Skin epidermis (tissue), 12 donors: Measurements from ENCODE around the gene PLXNA3.

ENCODE experiments used
- H3K27ac ChIP-seq, 21 experiments: fragments of 200-600 bp; sonication (generic) in 11 of 21; one replicate each; pipeline ENCODE4 v1.5.0; 2020; ENCODE audit warnings: mild to moderate bottlenecking in 3 of 21, inconsistent platforms in 2 of 21, moderate library complexity in 2 of 21
- H3K4me3 ChIP-seq, 7 experiments: fragments of 200-600 bp; sonication (generic) in 2 of 7; one replicate each; pipeline ENCODE4 v1.5.0; 2020; ENCODE audit warnings: inconsistent platforms in 2 of 7, mild to moderate bottlenecking in 2 of 7, moderate library complexity in 1 of 7

PLXNA3 gene

DNA sequence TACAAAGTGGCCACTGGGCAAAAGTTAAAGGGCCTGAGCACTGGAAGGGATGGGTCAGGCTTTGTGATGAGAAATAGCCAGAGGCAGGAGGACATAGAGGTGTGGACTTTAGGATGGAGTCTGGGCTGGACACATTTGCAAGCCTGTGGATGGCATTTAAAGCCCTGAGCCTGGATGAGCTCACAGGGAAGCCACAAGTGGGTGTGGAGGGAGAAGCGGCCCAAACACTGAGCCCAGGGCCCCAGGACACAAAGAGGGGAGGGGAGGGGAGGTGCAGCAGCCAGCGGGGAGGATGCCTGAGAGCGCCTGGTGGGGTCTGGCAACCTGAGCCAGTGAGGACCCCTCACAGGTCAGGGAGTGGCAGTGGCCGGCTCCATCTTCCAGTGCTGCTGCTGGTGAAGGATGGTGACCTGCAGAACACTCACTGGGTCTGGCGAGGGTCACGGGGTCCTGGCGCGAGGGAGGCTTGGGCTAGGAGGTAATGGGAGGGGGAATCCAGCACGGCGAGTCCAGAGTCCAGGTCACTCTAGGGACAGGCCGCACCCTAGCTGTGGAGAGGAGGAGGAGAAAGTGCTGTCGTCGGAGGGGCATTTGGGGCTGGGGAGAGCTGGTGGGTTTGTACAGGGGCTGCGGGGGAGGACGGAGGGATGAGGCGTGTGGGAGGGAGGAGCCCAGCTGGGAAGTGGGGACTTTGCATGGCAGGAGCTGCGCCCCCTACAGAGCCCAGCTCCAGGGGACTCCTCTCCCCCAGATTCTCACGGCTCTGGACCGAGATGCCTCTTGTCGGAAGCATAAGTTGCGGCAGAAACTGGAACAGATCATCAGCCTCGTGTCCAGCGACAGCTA lies 14.0 kb downstream of the PLXNA3 start:
- H3K4me3 ChIP-seq: no peak overlapping the region
- H3K27ac ChIP-seq: no peak overlapping the region

DNA sequence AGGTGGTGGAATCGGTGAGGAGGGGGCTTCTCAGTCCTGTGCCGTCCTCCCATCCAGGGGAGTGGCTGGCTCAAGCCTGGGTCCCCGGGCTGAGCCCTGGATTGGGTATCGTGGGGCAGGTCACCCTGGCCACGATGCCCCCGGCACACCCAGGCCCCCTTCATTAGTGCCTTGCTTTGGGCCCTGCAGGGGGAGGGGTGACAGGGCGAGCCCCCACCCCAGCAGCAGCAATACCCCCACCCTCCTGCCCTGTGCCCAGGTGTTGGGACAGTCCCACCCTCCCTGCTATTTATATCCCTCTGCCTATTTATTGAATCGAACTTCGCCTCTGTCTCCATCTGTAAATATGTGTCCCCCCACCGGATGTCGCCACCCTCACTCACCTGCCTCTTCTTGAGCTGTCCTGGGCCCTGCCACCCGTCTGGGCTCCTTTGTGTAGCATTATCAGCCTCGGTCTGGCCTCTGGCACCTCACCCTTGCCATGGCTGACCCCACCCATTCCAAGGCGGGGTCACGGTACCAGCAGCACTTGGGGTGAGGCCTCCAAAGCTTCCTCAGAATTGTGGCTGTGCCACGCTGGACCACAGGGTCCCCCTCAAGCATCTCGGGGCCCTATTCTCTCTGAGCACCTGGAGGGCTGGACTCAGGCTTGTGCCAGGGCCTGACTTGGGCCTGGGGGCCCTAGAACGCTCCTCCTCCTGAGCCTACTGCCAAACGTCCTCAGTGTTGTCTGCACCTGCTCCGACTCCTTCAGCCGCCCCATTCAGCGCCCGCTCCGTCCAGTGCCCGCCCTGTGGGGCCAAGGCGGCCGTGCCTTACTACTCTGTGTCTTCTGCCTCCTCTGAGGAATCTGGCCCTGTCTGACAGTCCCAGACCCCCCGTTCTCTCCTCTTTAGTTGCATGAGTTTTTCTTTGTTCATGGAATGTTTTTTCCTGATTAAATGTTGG lies 14.9 kb downstream of the PLXNA3 start:
- no peak overlapping the region for H3K4me3 ChIP-seq
- H3K27ac ChIP-seq: no peak overlapping the region

DNA sequence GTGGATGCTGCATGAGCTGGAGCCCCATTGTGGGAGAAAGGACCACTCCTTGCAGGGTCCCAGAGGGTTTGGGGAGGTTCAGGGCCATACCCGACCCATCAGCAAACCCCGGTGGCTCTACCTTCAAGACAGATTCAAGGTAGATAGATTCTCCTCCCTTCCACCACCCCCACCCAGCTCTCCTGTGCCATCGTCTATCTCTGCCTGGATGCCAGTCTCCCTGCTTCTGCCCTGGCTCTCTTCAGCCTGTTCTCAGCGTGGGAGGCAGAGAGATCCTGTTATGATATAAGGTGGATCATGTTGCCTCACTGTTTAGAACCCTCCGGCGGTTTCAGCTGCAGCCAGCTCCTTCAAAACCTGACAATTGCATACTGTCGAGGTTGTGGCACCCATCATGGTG lies 15.6 kb downstream of the PLXNA3 start:
- H3K27ac ChIP-seq: no peak overlapping the region
- no peak overlapping the region for H3K4me3 ChIP-seq

DNA sequence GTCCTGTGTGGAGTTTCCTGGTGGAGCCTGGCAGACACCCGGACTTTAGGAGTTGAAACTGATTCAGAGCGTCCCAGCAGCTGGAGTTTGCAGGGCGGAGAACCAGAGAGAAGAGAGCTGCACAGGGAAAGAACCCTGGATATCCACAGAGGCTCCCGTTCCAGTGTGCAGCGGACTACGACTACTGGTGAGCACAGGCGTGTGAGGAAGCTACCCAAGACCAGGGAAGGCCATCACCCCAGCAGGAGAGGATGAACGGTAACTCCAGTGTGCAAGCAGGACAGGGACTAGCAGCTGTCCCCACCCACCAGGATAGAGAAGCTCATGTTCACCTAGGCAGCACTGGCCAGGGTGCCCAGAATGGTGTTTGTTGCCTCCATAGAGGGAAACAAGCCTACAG lies 18.7 kb downstream of the PLXNA3 start:
- H3K27ac ChIP-seq: no peak overlapping the region
- H3K4me3 ChIP-seq: no peak overlapping the region

DNA sequence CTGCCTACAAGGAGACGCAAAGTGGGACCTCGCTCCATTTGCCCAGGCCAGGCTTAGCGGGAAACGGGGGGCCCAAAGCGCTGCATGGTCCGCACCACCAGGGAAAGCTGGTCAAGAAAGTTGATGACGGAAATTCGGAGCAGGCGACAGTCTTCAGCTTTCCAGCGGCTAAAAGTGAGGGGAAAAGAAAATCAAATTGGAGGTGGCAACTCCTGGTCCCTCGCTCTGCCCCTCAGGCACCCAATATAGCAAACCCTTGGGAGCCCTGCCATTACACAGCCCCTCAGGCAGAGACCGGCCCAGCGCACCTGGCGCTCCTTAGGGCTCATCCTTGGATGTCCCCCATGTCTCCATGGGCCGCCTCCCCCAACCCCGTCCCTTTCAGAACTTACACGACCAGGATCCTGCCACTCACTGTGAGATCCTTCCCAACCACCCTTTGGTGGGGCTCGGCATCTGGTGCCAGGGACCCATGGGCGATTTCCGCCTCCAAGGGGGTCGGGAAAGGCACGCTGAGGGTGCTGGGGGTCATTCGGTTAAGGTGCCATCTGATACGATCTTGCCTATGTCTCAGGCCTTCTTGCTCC lies 19.9 kb downstream of the PLXNA3 start:
- peak overlapping the region; percentile 23 to 57 (median 52) for H3K4me3 ChIP-seq
- peak overlapping the region in 18 of 21 experiments; percentile 6 to 88 (median 72) for H3K27ac ChIP-seq

DNA sequence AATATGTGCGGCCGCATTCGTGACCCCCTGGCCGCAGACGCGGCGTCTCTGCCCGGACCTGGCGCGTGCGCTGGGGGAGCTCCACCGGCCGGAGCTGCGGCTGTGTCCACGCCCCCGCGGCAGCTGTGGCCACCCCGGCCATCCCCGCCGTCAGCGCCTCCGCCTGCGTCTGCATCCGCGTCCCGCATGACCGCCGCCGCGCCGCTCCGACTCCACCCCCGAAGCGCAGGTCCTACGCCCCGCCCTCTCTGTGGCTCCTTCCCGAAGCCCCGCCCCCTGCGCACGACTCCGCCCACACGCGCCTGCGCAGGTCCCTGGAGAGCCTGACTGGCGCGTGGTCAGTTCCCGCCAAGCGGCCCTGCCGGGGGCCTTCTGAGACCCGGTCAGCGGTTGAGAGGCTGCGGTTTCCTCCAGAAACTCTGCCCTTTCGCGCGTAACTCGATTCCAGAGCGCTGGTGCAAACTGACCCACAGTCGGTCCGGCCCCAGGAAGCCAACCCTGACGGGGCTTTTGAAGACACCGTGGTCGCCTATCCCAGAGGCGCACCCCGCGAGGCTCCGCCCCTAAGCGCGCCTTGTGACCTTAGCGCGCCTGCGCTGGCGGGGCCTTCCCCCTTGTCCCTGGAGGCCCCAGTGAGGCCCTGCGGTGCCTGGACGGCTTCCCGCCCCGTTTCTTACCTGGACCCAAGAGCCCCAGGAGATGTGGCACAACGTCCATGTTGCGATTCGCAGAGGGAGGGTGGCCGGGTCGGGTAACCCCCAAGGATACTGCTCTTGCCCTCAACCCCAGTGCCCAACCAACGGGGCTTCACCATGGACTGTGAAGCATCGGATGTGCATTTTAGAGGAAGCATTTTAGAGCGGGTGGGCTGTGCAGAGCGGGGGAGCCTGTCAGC lies 20.9 kb downstream of the PLXNA3 start, which contains the start of gene LAGE3:
Gene LAGE3 (minus strand): TSS at position 554 of the 895 bp plus-strand sequence. CDS start 366 bp downstream, at position 188.
- Histone ChIP-seq H3K27ac (peak within 1 kb of the TSS in 20 of 21 experiments; percentile 49 to 88 (median 72)), H3K4me3 (peak within 1 kb of the TSS; percentile 23 to 57 (median 52))

DNA sequence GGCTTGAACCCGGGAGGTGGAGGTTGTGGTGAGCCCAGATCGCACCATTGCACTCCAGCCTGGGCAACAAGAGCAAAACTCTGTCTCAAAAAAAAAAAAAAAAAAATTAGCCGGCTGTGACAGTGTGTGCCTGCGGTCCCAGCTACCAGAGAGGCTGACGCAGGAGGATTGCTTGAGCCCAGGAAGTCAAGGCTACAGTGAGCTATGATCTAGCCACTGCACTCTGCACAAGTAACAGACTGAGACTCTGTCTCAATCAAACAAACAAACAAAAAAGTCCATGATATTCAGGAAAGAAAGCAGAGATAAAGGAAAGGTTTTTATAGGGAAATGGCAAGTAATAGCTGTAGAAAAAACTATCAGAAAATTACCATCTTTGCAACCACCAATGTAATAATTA lies 23.1 kb downstream of the PLXNA3 start:
- Histone ChIP-seq H3K4me3 (no peak overlapping the region), H3K27ac (no peak overlapping the region)

DNA sequence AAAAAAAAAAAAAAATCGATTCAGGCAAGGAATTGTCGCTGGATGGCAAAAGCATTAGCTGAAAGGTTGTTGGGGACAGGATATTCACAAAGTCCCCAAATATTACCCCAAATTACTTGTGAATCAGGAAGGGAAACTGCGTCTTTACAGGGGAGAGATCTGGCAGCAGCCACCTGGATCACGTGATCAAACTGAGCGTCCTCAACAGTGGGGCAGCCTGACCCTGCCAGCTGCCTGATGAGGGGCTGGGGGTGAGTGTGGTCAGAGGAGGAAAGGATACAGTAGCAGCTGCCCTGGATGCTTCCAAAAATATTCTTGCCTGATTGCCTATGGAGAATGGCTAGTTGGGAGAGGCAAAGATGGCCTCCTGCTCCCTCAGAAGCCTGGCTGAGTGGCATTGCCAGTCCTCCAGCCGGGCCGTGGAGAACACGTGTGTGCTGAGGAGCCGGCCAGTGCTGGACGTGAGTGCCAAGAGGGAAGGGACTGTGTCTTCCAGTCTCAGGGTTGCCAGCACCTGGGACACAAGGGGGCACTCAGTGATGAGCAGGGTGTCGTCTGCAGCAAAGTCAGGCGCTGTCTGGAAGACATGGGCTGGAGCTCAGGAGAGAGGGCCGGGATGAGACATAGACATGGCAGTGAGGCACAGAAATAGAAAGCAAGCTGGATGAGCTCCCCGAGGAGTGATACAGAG lies 24.0 kb downstream of the PLXNA3 start:
- H3K4me3 ChIP-seq: no peak overlapping the region
- H3K27ac ChIP-seq: no peak overlapping the region

DNA sequence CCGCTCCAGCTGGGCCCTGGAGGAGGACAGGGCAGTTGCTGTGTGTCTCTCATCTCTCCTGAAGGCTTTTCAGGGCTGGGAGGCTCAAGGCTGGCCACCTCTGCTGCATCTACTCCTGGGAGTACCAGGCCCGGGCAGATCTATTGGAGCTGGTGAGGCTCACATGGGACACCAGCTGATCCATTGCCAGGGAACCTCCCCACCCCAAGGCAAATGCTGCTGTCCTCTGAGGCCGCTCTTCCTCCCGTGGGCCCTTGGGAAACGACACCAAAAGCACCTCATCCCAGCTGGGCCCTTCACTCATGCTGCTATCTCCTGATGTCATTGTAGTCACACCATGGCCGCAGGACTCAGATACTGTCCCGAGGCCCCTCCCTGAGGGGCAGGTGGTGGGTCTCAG lies 24.7 kb downstream of the PLXNA3 start:
- no peak overlapping the region for H3K27ac ChIP-seq
- H3K4me3 ChIP-seq: no peak overlapping the region

DNA sequence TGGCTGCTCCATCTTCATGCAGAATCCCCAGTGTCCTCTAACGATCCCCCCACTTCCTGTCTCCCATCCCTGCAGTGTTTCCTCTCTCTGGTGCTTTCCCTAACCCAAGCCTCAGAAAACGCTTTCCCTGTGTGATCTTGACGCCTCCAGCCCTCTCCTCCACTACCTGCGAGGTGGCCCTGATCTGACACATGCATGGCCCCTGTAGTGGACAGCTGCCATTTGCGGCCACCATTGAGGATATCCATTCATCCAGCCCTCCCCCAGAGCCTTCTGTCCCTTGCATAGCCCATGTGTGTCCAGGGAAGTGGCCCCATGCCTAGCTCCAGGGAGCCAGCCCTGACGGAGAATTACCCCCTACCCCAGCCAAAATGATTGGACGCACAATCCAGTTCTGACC lies 25.2 kb downstream of the PLXNA3 start:
- H3K27ac ChIP-seq: no peak overlapping the region

DNA sequence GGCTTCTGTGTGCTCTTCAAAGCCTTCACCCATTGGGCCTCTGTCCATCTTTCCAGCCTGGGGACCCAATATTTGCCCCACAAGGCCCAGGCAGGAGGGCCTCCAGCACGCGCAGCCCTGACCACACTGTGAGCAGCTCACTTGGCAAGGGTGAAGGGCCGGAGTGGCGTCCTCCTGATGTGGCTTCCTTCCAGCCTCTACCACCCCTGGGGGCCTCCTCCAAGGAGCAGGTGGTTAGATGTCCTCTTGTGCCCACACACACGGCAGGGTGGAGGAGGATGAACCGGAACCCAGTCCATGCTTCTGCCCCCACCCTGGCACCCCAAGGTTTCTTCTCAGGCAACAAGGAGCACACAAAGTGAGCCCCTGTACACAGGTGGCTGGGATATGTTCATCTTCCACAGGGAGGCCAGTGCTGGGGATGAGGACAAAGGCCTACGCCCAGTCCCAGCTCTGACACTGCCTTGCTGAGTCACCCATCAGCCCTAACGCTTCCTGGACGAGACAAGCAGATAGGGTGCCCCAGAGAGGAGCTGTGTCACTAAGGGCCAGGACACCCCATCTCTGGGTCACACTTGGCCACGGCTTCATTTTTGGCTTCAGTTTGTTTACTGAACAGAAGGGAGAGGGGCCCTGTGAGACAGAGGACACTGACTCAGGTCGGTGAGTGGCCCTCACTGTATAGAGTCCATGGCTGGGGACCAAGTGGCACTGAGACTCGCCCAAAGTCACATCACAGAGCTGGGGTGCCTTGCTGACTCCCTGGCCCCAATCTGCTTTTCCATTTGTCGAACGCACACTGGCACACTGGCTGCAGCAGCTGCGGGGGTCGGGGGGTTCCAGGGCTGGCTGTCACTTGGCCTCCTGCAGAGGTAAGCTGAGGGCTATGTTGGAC lies 26.4 kb downstream of the PLXNA3 start:
- peak overlapping the region in 1 of 21 experiments; percentile 1 for H3K27ac ChIP-seq
- H3K4me3 ChIP-seq: no peak overlapping the region

More for the DNA sequence above, 25.2 kb downstream of the PLXNA3 start:
- no peak overlapping the region for H3K4me3 ChIP-seq

DNA sequence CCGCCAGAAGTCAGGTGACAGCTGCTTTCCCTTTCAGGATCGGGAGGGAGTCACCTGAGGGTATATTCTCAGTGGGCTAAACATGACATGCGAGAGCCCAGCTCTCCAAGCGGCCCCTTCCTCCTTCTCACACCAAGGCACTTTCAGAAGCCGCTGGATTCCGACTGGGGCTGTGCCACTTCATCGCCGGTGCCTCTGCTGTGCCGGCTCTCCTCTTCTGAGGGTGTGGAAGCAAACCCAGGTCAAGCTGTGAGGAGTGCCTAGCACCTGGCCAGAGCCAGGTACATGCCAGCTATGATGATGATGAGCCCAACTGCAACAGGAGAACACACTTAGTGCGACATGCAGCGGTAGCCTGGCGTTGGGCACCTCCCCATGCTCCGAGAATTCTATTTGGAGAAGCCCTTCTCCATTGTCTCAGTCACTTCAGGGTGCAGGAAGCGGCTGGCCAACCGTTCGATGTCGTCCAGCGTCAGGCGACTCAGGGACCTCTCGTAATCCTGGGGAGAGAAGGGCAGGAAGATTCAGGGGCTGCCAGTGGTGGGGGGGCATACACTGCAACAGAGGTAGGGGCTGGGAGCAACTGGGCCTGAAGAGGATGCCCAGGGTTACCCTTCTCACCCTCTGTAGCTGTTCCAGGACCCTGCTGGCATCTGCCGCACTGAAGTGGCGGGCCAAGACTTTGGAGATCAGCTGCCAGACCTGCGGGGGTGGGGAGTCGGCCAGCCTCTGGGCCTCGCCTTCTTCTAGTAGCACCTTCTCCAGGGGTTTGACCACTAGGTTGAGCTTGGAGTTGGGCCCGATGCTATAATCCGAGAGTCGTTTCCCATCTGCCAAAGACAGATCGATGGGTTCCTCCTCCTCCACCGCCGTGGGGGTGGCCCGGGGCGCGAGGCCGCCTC lies 27.3 kb downstream of the PLXNA3 start:
- Histone ChIP-seq H3K27ac (peak overlapping the region; percentile 22 to 91 (median 81)), H3K4me3 (peak overlapping the region; percentile 52 to 65 (median 58))

DNA sequence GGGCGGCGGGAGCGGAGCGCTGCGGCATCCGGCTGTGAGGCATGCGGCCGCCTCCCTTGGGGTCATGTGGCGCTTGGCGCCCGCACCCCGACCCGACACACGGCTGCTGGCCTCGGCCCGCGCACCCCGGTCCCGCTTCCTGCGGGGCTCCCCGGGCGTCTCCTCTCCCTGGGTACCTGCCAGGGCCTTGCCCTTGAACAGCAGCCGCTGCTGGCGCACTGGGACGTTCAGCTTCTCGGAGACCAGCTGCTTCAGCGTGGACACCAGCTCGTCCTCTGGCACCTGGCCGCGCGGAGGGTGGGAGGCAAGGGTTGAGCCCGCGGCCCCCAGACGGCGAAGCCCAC lies 27.9 kb downstream of the PLXNA3 start:
- Histone ChIP-seq H3K27ac (peak overlapping the region; percentile 22 to 91 (median 81)), H3K4me3 (peak overlapping the region; percentile 52 to 65 (median 58))

DNA sequence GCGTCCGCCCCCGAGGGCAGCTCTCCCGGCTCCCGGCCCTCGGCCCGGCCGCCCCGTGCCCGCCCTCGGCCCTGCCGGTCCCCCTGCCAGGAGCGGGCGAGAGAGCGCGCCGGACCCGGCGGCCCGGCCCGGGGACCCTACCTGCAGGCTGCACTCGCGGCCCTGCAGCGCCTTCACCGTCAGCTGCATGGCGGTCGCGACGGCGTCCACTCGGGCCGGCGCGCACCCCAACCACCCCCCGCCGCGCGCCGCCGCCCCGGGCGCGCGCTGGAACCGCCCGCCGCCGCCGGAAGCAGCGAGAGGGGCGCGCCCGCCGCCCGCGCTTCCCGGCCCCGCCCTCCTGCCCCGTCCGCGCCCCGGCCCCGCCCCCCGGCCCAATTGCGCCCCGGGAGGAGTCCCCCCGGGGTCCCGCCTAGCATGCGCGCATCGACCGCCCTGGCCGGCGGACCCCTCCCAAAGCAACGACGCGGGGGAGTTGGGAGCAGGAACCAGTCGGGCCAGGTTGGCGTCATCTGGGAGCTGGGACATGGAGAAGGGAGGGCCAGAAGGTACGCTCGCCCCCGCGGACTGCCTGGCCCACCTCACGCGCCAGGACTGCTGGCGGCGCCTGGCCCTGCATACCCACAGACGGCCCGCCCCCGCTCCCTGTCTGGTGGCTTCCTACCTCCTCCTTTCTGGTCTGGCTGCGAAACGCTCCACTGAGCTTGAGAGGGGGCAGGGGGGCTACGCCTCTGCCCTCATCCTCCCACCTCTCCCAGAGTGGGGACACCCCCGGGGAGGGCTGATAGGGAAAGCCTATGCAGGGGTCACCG lies 28.5 kb downstream of the PLXNA3 start, which contains the start of gene UBL4A:
Gene UBL4A (minus strand): TSS at position 220 of the 812 bp plus-strand sequence. CDS start 31 bp downstream, at position 189.
- peak within 1 kb of the TSS; percentile 52 to 65 (median 58) for H3K4me3 ChIP-seq
- peak within 1 kb of the TSS; percentile 22 to 91 (median 81) for H3K27ac ChIP-seq

DNA sequence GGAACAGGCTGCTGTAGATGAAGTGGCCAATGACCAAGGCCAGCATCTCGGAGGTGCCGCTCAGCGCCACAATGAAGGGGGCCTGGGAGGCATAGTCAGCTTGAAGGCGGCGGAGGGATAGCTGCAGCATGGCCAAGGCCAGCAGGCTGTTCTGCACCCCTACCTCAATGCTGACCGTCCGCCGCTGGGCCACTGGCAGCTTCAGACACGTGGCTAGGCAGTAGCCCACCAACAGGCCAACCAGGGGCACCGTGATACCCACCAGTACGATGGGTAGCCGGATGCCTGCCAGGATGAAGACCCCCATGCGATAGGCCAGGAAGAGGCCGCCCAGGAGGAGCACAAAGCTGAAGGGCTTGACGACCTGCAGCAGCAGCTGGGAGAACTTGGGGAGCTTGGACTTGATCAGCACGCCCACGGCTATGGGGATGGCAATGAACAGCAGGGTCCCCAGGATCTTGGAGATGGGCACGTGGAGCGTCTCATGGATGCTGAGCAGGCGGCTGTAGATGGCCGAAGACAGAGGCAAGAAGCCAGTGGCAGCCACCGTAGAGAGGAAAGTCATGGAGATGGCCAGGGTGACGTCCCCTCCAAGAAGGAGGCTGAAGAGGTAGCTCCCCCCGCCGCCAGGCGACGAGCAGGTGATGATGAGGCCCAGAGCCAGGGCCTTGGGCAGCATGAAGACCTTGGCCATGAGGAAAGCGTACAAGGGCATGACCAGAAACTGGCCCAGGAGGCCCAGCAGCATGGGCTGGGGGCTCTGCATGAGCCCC lies 29.6 kb downstream of the PLXNA3 start:
- H3K27ac ChIP-seq: peak overlapping the region in 9 of 21 experiments; percentile 55 to 89 (median 76)

More for the DNA sequence above, 29.6 kb downstream of the PLXNA3 start:
- no peak overlapping the region for H3K4me3 ChIP-seq
